OCI-LY1 (cell line): Measurements from ENCODE around the gene BCKDHB.
A peak's percentile ranks its signal among the peaks of the same experiment; 100 is the strongest.

Experiments
- H2AFZ ChIP-seq: fragments of 200-600 bp; sonication (generic), shearing (Covaris generic); 2 replicates; pipeline ENCODE4 v1.6.0; 2014; ENCODE audit warnings: antibody characterized with exemption, mild to moderate bottlenecking, low read length
- H3F3A ChIP-seq: fragments of 200-600 bp; sonication (generic), shearing (Covaris generic); 2 replicates; pipeline ENCODE4 v1.6.0; 2014; ENCODE audit warnings: mild to moderate bottlenecking, antibody characterized with exemption, low read length, moderate library complexity; ENCODE audit not compliant: insufficient read depth
- H3K27ac ChIP-seq: fragments of 200-600 bp; sonication (generic); 2 replicates; pipeline ENCODE4 v1.5.1; 2014; ENCODE audit warnings: low read length, mixed run types, mild to moderate bottlenecking, low read depth; ENCODE audit not compliant: poor library complexity, severe bottlenecking
- H3K27me3 ChIP-seq: fragments of 200-600 bp; sonication (generic); 2 replicates; pipeline ENCODE4 v1.6.0; 2014; ENCODE audit warnings: antibody characterized with exemption, mild to moderate bottlenecking, low read length, moderate library complexity; ENCODE audit not compliant: insufficient read depth
- H3K36me3 ChIP-seq: fragments of 200-600 bp; sonication (generic); 2 replicates; pipeline ENCODE4 v1.6.1; 2014; ENCODE audit warnings: mild to moderate bottlenecking, antibody characterized with exemption, low read length, moderate library complexity, mixed read lengths; ENCODE audit not compliant: insufficient read depth
- H3K4me1 ChIP-seq: fragments of 200-600 bp; sonication (generic); 2 replicates; pipeline ENCODE4 v1.5.1; 2014; ENCODE audit warnings: mild to moderate bottlenecking, low read length, moderate library complexity; ENCODE audit not compliant: insufficient read depth, severe bottlenecking
- H3K4me2 ChIP-seq: fragments of 200-600 bp; sonication (generic), shearing (Covaris generic); 2 replicates; pipeline ENCODE4 v1.6.1; 2014; ENCODE audit warnings: low read length
- H3K4me3 ChIP-seq: fragments of 200-600 bp; sonication (generic); 2 replicates; pipeline ENCODE4 v1.5.1; 2014; ENCODE audit warnings: low read length, low read depth, mild to moderate bottlenecking, mixed read lengths; ENCODE audit not compliant: poor library complexity, severe bottlenecking
- H3K79me2 ChIP-seq: fragments of 200-600 bp; shearing (Covaris generic); 2 replicates; pipeline ENCODE4 v1.6.1; 2016; ENCODE audit warnings: mixed run types, low read length, mixed read lengths; ENCODE audit not compliant: insufficient read depth
- H3K9ac ChIP-seq: fragments of 200-600 bp; sonication (generic), shearing (Covaris generic); 2 replicates; pipeline ENCODE4 v1.6.1; 2014; ENCODE audit warnings: mild to moderate bottlenecking, low read length, mixed read lengths
- H3K9me2 ChIP-seq: fragments of 200-600 bp; sonication (generic), shearing (Covaris generic); 2 replicates; pipeline ENCODE4 v1.6.1; 2014; ENCODE audit warnings: low read depth, mild to moderate bottlenecking, low read length, mixed read lengths
- H3K9me3 ChIP-seq: fragments of 200-600 bp; shearing (Covaris generic); 2 replicates; pipeline ENCODE4 v1.6.1; 2014; ENCODE audit warnings: low read length, mixed read lengths
- H4K20me1 ChIP-seq: fragments of 200-600 bp; sonication (generic), shearing (Covaris generic); 2 replicates; pipeline ENCODE4 v1.6.0; 2016; ENCODE audit warnings: mild to moderate bottlenecking, low read length; ENCODE audit not compliant: insufficient read depth
- EZH2 ChIP-seq: fragments of 200-600 bp; sonication (generic), shearing (Covaris generic); IDR thresholded peaks from 2 replicates; pipeline ENCODE4 v1.8.0; 2017; ENCODE audit warnings: borderline replicate concordance, mixed run types, mild to moderate bottlenecking, antibody characterized with exemption, low read length, moderate library complexity, mixed read lengths
- TF ChIP-seq, protein P1 (sequence below): fragments of 200-600 bp; sonication (generic), shearing (Covaris generic); IDR thresholded peaks from 2 replicates; pipeline ENCODE4 v1.5.1; 2017; ENCODE audit warnings: mild to moderate bottlenecking, antibody characterized with exemption, low read length, moderate library complexity, mixed read lengths

Gene BCKDHB

DNA sequence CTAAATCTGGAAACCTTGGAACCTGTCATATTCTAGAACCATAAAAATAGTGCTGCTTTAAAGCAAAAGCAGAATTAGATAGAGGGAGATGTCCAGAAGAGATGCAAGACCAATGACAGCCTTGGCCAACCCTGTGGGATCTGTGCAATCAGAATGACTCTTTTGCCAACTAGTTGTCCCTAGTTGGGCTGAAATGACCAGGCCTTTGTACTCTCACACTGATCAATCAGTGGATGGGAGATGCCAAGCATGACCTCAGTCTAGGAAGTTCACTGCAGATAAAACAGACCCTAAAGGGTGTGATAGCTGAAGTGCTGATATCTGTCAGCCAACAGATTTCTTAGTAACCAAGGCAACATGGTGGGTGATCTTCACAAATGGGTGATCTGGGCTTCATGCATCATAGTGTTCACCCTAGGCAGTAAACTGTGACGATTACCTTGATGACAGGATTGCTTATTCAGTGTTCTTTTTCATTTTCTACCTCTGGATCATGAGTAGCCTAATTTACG is 52.1 kb downstream of the BCKDHB start:
- H3K9ac ChIP-seq: no peak overlapping the region
- H3F3A ChIP-seq: no peaks in the 10 kb centered on the region
- no peaks in the 10 kb centered on the region for H4K20me1 ChIP-seq
- no peaks in the 10 kb centered on the region for H3K9me2 ChIP-seq
- H3K4me1 ChIP-seq: peaks cover 4% of the 10 kb centered on the region
- H3K4me3 ChIP-seq: no peak overlapping the region
- H3K79me2 ChIP-seq: no peaks in the 10 kb centered on the region
- no peaks in the 10 kb centered on the region for H3K27me3 ChIP-seq
- H3K27ac ChIP-seq: no peak overlapping the region
- H3K36me3 ChIP-seq: no peaks in the 10 kb centered on the region
- no peaks in the 10 kb centered on the region for H3K9me3 ChIP-seq
- no peak for TF ChIP-seq EZH2
- TF ChIP-seq, protein P1, sequence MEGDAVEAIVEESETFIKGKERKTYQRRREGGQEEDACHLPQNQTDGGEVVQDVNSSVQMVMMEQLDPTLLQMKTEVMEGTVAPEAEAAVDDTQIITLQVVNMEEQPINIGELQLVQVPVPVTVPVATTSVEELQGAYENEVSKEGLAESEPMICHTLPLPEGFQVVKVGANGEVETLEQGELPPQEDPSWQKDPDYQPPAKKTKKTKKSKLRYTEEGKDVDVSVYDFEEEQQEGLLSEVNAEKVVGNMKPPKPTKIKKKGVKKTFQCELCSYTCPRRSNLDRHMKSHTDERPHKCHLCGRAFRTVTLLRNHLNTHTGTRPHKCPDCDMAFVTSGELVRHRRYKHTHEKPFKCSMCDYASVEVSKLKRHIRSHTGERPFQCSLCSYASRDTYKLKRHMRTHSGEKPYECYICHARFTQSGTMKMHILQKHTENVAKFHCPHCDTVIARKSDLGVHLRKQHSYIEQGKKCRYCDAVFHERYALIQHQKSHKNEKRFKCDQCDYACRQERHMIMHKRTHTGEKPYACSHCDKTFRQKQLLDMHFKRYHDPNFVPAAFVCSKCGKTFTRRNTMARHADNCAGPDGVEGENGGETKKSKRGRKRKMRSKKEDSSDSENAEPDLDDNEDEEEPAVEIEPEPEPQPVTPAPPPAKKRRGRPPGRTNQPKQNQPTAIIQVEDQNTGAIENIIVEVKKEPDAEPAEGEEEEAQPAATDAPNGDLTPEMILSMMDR: no peak
- H2AFZ ChIP-seq: no peak overlapping the region
- H3K4me2 ChIP-seq: no peak overlapping the region

DNA sequence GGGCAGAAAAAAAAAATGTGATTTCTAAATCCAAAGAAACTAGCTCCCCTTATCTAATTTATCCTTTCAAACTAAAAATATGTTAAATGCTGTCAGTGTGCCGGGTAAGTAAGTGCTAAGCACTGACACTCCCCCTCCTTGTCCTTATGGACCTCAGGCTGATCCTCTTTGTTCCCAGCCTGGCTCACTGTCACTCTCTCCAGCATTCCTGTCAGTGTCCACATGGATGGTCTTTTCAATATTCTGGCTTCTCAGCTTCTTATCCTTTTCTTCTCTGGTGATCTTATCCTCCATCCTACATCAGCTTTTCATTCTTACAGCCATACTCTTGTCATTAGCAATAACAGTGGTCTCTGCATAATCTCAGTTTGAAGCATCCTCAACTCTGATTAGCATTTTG is 55.0 kb downstream of the BCKDHB start:
- no peaks in the 10 kb centered on the region for H3K79me2 ChIP-seq
- no peaks in the 10 kb centered on the region for H4K20me1 ChIP-seq
- no peaks in the 10 kb centered on the region for H3K9me2 ChIP-seq
- H3K4me2 ChIP-seq: no peak overlapping the region
- H3K9ac ChIP-seq: no peak overlapping the region
- H3K27me3 ChIP-seq: no peaks in the 10 kb centered on the region
- H3K4me1 ChIP-seq: peaks cover 23% of the 10 kb centered on the region
- H3K9me3 ChIP-seq: no peaks in the 10 kb centered on the region
- no peaks in the 10 kb centered on the region for H3K36me3 ChIP-seq
- no peak for TF ChIP-seq EZH2
- no peak overlapping the region for H2AFZ ChIP-seq
- no peak overlapping the region for H3K4me3 ChIP-seq
- H3K27ac ChIP-seq: no peak overlapping the region
- no peaks in the 10 kb centered on the region for H3F3A ChIP-seq

DNA sequence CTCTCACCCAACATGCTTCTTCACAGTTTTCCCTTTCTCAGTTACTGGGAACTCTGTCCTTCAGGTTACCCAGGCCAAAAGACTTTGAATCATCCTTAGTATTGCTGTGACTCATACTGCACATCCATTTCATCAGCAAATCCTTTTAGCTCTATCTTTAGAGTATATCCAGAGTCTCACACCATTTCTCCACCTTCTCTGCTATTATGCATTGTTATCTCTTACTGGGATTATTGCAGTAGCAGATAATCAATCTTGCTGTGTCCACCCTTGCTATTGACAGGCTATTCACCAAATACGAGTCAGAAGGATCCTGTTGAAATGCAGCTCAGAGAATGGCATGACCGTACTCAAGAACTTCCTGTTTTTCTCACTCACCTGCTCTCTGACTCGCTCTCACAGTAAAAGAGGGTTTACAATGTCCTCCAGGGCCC is 57.3 kb downstream of the BCKDHB start:
- Histone ChIP-seq H3K27me3 (no peaks in the 10 kb centered on the region), H3K4me2 (peak overlapping the region; percentile 49; the same call in 1 of the 2 replicates)

More for the DNA sequence above, 57.3 kb downstream of the BCKDHB start:
- no peaks in the 10 kb centered on the region for H3K9me2 ChIP-seq
- H3K27ac ChIP-seq: peak overlapping the region; percentile 49
- 0 out of 2 replicates have a peak overlapping the region, but pooled peaks have one; percentile 15 for H2AFZ ChIP-seq
- no peaks in the 10 kb centered on the region for H3K9me3 ChIP-seq
- no peaks in the 10 kb centered on the region for H3K79me2 ChIP-seq
- TF ChIP-seq EZH2: no peak
- TF ChIP-seq, protein P1: no peak
- no peaks in the 10 kb centered on the region for H4K20me1 ChIP-seq
- no peak overlapping the region; the same call in 1 of the 2 replicates for H3K9ac ChIP-seq
- H3F3A ChIP-seq: no peaks in the 10 kb centered on the region
- H3K36me3 ChIP-seq: no peaks in the 10 kb centered on the region
- H3K4me3 ChIP-seq: peak overlapping the region; percentile 24
- H3K4me1 ChIP-seq: peaks cover 23% of the 10 kb centered on the region
